Activated T-cell treated with anti-CD3 and anti-CD28 coated beads for 4 hours (primary cell): ENCODE measurements around the gene ULBP1.
"Not testable (repeated sequence)": the region's sequence is repeated elsewhere in the genome, so short reads cannot be mapped to it uniquely, and the experiment has no call there.

Experiments
- DNase-seq: peaks from one replicate; pipeline ENCODE4 v3.0.0-alpha.2; 2020

Gene ULBP1

GRCh38 chr6:149954328-149954983 is 9.3 kb upstream of the ULBP1 start:
- DNase-seq: not testable (repeated sequence)

GRCh38 chr6:149954984-149955653 is 8.6 kb upstream of the ULBP1 start:
- DNase-seq: not testable (repeated sequence)

- not testable (repeated sequence) for DNase-seq
Observed at GRCh38 chr6:149955654-149956317, 8.0 kb upstream of the ULBP1 start.

- DNase-seq: not testable (repeated sequence)
Observed at GRCh38 chr6:149958124-149958523, 5.6 kb upstream of the ULBP1 start.

- not testable (repeated sequence) for DNase-seq
Observed at GRCh38 chr6:149959806-149960205, 3.9 kb upstream of the ULBP1 start.

- no peak for DNase-seq
Observed at GRCh38 chr6:149960488-149960887, 3.3 kb upstream of the ULBP1 start.

GRCh38 chr6:149961728-149962425 is 1.9 kb upstream of the ULBP1 start:
- DNase-seq: peak; percentile 27

- no peak for DNase-seq
Observed at GRCh38 chr6:149962461-149963211, 1.1 kb upstream of the ULBP1 start.

- DNase-seq: peak; percentile 23
Observed at GRCh38 chr6:149963212-149963461, 606 bp upstream of the ULBP1 start.

- peak; percentile 13 for DNase-seq
Observed at GRCh38 chr6:149964308-149965193, 808 bp downstream of the ULBP1 start.

- no peak for DNase-seq
Observed at GRCh38 chr6:149965194-149966020, 1.7 kb downstream of the ULBP1 start.

- DNase-seq: not testable (repeated sequence)
Observed at GRCh38 chr6:149966319-149966718, 2.6 kb downstream of the ULBP1 start.

GRCh38 chr6:149967591-149967990 is 3.8 kb downstream of the ULBP1 start:
- no peak for DNase-seq

- DNase-seq: not testable (repeated sequence)
Observed at GRCh38 chr6:149967999-149968398, 4.3 kb downstream of the ULBP1 start.

- not testable (repeated sequence) for DNase-seq
Observed at GRCh38 chr6:149968909-149969308, 5.2 kb downstream of the ULBP1 start.

GRCh38 chr6:149969635-149970034 is 5.9 kb downstream of the ULBP1 start:
- no peak for DNase-seq

- not testable (repeated sequence) for DNase-seq
Observed at GRCh38 chr6:149974394-149974793, 10.7 kb downstream of the ULBP1 start.

- DNase-seq: no peak
Observed at GRCh38 chr6:149974825-149975224, 11.1 kb downstream of the ULBP1 start.

- DNase-seq: no peak
Observed at GRCh38 chr6:149975400-149975799, 11.7 kb downstream of the ULBP1 start.

GRCh38 chr6:149977221-149977620 is 13.5 kb downstream of the ULBP1 start:
- no peak for DNase-seq

- DNase-seq: no peak
Observed at GRCh38 chr6:149978610-149979009, 14.9 kb downstream of the ULBP1 start.
